ENCODE data around the gene CEP164. TPM values are rescaled to one million over a fixed set of nuclear protein-coding genes. Genes with fewer than 3 reads are reported as not detected.
A peak's percentile ranks its signal among the peaks of the same experiment; 100 is the strongest.

CEP164 gene
- total RNA-seq (10 to 100 TPM; 40.8 to 42.5 TPM), polyA plus RNA-seq (10 to 100 TPM; 12.7 to 25.6 TPM)

DNA sequence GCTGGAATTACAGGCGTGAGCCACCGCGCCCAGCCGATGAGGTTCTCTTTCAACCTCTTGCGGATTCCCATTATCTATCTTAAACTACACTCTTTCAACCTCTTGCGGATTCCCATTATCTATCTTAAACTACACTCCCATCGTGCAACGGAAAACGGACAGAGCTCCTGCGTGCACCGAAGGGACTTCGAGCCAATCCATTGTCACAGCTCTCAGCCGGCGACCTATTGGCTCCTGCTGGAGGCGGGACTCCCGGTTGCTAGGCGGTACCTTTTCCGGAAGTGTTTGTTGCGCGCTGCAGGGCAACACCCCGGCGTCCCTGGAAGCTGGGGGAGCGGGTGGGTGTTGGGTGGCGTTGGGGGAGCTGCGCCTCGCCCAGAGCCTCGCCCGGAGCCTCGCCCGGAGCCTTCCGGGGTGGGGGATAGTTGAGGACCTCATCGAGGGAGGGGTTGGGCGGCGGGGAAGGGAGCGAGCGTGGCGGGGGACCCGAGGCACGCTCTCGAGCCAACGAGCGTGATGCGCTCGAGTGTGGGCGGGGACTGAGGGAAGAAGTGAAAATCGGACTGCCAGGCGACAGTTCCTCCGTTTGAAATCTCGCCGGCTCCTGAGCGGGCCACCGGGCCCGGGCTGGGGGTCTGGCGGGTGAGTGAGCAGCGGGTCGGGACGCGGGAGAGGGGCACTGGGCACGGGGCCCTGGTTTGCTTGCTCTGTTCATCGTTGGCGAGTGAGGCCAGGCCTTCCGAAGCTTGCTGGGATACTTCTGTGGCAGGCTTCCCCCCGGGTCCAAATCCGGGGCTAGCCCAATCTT is at the start of gene CEP164:
TSS of gene CEP164 (plus strand) at position 288 of the 808 bp plus-strand sequence. CDS start 10,733 bp downstream, outside the sequence.
- intact Hi-C loops (cut with micrococcal nuclease), result loop anchor here (1.0 to 2.0 kb wide), 3 partner anchors 47 to 149 kb away; partner anchors contain the start of genes PCSK7, RNF214 and SIDT2
- Mint-ChIP-seq H3K9me3 (no peaks in the 10 kb centered on the region), H3K4me3 (peak within 1 kb of the TSS in 6 of 8 donors; percentile 6 to 60 (median 42)), H3K4me1 (peaks cover 0 to 11% (median 9%) of the 10 kb centered on the region in 4 donors), H3K36me3 (peaks cover 4% of the 10 kb centered on the region in 2 donors), H3K27me3 (no peaks in the 10 kb centered on the region), H3K27ac (peak within 1 kb of the TSS in 3 of 7 donors; percentile 10 to 59 (median 53))
- ChIA-PET POLR2A (ENCODE audit: partially characterized antibody) (interaction anchor here (0.6 to 4.2 kb wide), 20 partner anchors 9 to 1109 kb away, joined by 3 to 68 read pairs (median 5); partner anchors contain the start of genes BACE1, KMT2A, PAFAH1B2 and PCSK7), CTCF (ENCODE audit: partially characterized antibody) (interaction anchor here (0.7 to 5.5 kb wide), 7 partner anchors 12 to 101 kb away, joined by 3 to 28 read pairs (median 4); partner anchors contain the start of genes BACE1 and PCSK7)
- peak within 1 kb of the TSS; percentile 85 for H3K27ac ChIP-seq (ENCODE audit: low read depth, low read length)
- DNase-seq, result peak; percentile 93 to 97 (median 95)
- H3K4me1 ChIP-seq (ENCODE audit: insufficient read depth, low read length), result peaks cover 19% of the 10 kb centered on the region
- no peaks in the 10 kb centered on the region for H3K9me3 ChIP-seq (ENCODE audit: control insufficient read depth in 1 of 2, low read length in 2 of 2)
- H3K27me3 ChIP-seq (ENCODE audit: insufficient read depth, low read length), result no peaks in the 10 kb centered on the region
- peak within 1 kb of the TSS; percentile 76 to 93 for H3K4me3 ChIP-seq (ENCODE audit: low read length in 2 of 2)
- H3K36me3 ChIP-seq (ENCODE audit: insufficient read depth, low read length), result no peaks in the 10 kb centered on the region

DNA sequence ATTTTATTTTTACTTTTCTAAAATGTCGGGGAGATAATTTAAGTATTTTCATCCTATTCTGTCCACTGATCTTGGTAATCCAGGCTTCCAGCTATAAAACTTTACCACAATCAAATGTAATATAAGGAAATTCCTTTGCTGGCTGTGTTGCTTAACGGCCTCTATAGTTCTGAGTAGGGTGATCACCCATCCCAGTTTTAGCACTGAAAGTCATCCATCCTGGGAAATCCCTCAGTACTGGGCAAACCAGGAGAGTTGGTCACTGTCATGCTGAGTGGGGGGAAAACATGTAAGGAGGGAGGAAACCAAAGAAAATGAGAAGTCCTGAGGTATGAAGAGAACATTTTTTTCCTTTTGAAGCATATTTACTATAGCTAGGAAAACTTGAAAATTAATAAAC is 49.3 kb upstream of the CEP164 start:
- H3K27me3 Mint-ChIP-seq, result no peaks in the 10 kb centered on the region
- no peak for DNase-seq
- peaks cover 27 to 43% of the 10 kb centered on the region in 2 donors for H3K36me3 Mint-ChIP-seq
- peak overlapping the region; percentile 79 to 94 (median 92) for H3K27ac Mint-ChIP-seq
- peaks cover 77% of the 10 kb centered on the region for H3K4me1 ChIP-seq (ENCODE audit: insufficient read depth, low read length)
- intact Hi-C loops (cut with micrococcal nuclease), result no loop called here
- H3K4me1 Mint-ChIP-seq, result peaks cover 51 to 85% (median 68%) of the 10 kb centered on the region in 4 donors
- H3K4me3 ChIP-seq (ENCODE audit: low read length in 2 of 2), result no peak overlapping the region
- no peak overlapping the region for H3K27ac ChIP-seq (ENCODE audit: low read depth, low read length)
- peak overlapping the region in 6 of 8 donors; percentile 18 to 85 (median 62) for H3K4me3 Mint-ChIP-seq
- peaks cover 0 to 6% (median 3%) of the 10 kb centered on the region in 8 donors for H3K9me3 Mint-ChIP-seq
- H3K36me3 ChIP-seq (ENCODE audit: insufficient read depth, low read length), result peaks cover 9% of the 10 kb centered on the region
- H3K27me3 ChIP-seq (ENCODE audit: insufficient read depth, low read length), result no peaks in the 10 kb centered on the region
- ChIA-PET POLR2A (ENCODE audit: partially characterized antibody) (no interaction called here), CTCF (ENCODE audit: partially characterized antibody) (interaction anchor here (0.5 kb wide), 1 partner anchor 1142 kb away, joined by 4 read pairs; no protein-coding TSS in a partner anchor)
- no peaks in the 10 kb centered on the region for H3K9me3 ChIP-seq (ENCODE audit: control insufficient read depth in 1 of 2, low read length in 2 of 2)

DNA sequence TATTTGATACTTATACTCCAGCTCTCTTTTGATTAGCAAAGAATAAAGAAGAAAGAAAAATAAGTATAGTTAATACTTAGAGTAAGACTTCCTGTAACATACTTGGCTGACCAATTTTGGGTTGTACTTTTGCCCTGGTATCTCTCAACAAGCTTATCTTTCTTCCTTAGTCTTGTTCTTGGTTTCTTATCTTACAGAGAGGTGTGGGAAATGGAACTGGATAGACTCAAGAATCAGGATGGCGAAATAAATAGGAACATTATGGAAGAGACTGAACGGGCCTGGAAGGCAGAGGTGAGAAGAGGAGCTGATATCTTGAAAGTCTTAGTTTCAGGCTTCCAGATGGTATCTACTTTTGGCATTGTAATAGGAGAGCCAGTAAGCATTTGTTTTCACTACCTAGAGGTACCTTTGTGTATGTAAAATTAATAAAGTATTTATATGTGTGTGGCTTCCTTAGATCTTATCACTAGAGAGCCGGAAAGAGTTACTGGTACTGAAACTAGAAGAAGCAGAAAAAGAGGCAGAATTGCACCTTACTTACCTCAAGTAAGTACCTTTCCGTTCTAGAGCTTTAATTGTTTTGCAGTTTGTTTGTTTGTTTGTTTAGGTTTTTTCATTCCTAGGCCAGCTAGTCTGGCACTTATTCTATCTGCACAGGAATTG is 47.8 kb upstream of the CEP164 start:
- Histone ChIP-seq H3K4me1 (ENCODE audit: insufficient read depth, low read length) (peaks cover 71% of the 10 kb centered on the region), H3K27ac (ENCODE audit: low read depth, low read length) (peak overlapping the region; percentile 17), H3K36me3 (ENCODE audit: insufficient read depth, low read length) (peaks cover 18% of the 10 kb centered on the region), H3K27me3 (ENCODE audit: insufficient read depth, low read length) (no peaks in the 10 kb centered on the region), H3K9me3 (ENCODE audit: control insufficient read depth in 1 of 2, low read length in 2 of 2) (no peaks in the 10 kb centered on the region), H3K4me3 (ENCODE audit: low read length in 2 of 2) (peak overlapping the region; percentile 34 to 58)
- peaks cover 25 to 42% of the 10 kb centered on the region in 2 donors for H3K36me3 Mint-ChIP-seq
- peaks cover 45 to 81% (median 66%) of the 10 kb centered on the region in 4 donors for H3K4me1 Mint-ChIP-seq
- ChIA-PET CTCF (ENCODE audit: partially characterized antibody) (interaction anchor here (0.9 to 1.7 kb wide), 6 partner anchors 27 to 53 kb away, joined by 3 to 11 read pairs (median 3); partner anchors contain the start of genes PCSK7 and RNF214), POLR2A (ENCODE audit: partially characterized antibody) (interaction anchor here (0.7 to 2.9 kb wide), 11 partner anchors 10 to 101 kb away, joined by 3 to 35 read pairs (median 7); partner anchors contain the start of genes BACE1, BACE1-AS, CEP164 and PCSK7)
- no peaks in the 10 kb centered on the region for H3K9me3 Mint-ChIP-seq
- peak in 4 of 5 donors; percentile 37 to 52 (median 44) for DNase-seq
- no peaks in the 10 kb centered on the region for H3K27me3 Mint-ChIP-seq
- peak overlapping the region; percentile 80 to 97 (median 93) for H3K27ac Mint-ChIP-seq
- intact Hi-C loops (cut with micrococcal nuclease), result loop anchor here (2.0 kb wide), 2 partner anchors 47 kb away; partner anchors contain the start of genes CEP164, PCSK7 and RNF214
- peak overlapping the region; percentile 69 to 95 (median 90) for H3K4me3 Mint-ChIP-seq

DNA sequence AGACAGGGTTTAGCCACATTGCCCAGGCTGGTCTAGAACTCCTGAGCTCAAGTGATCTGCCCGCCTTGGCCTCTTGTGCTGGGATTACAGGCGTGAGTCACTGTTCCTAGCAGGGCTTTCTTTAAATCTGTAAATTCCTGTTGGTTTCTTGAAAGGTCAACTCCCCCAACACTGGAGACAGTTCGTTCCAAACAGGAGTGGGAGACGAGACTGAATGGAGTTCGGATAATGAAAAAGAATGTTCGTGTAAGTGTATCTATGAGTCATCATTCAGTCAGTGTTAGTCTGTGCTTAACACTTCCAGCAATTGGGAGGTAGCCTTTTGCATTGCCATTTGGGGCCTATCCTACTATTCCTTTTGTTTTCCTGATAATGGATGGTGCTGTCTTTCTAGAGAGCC is 46.5 kb upstream of the CEP164 start:
- peak overlapping the region; percentile 69 to 95 (median 90) for H3K4me3 Mint-ChIP-seq
- CTCF ChIA-PET (ENCODE audit: partially characterized antibody), result interaction anchor here (0.8 to 1.7 kb wide), 3 partner anchors 28 to 54 kb away, joined by 3 read pairs; partner anchors contain the start of gene CEP164
- H3K27me3 Mint-ChIP-seq, result no peaks in the 10 kb centered on the region
- no peaks in the 10 kb centered on the region for H3K9me3 ChIP-seq (ENCODE audit: control insufficient read depth in 1 of 2, low read length in 2 of 2)
- H3K27ac ChIP-seq (ENCODE audit: low read depth, low read length), result peak overlapping the region; percentile 17
- intact Hi-C loops (cut with micrococcal nuclease), result loop anchor here (2.0 kb wide), 2 partner anchors 46 to 48 kb away; partner anchors contain the start of genes CEP164, PCSK7 and RNF214
- H3K4me1 Mint-ChIP-seq, result peaks cover 41 to 81% (median 57%) of the 10 kb centered on the region in 4 donors
- H3K36me3 ChIP-seq (ENCODE audit: insufficient read depth, low read length), result peaks cover 30% of the 10 kb centered on the region
- H3K27me3 ChIP-seq (ENCODE audit: insufficient read depth, low read length), result no peaks in the 10 kb centered on the region
- no peaks in the 10 kb centered on the region for H3K9me3 Mint-ChIP-seq
- H3K4me1 ChIP-seq (ENCODE audit: insufficient read depth, low read length), result peaks cover 58% of the 10 kb centered on the region
- peaks cover 37 to 52% of the 10 kb centered on the region in 2 donors for H3K36me3 Mint-ChIP-seq
- H3K4me3 ChIP-seq (ENCODE audit: low read length in 2 of 2), result peak overlapping the region in 1 of 2 donors; percentile 58
- no peak for DNase-seq
- POLR2A ChIA-PET (ENCODE audit: partially characterized antibody), result interaction anchor here (1.7 to 2.9 kb wide), 5 partner anchors 9 to 50 kb away, joined by 7 to 35 read pairs (median 17); partner anchors contain the start of genes BACE1, BACE1-AS, CEP164 and PCSK7
- H3K27ac Mint-ChIP-seq, result peak overlapping the region in 6 of 7 donors; percentile 39 to 97 (median 86)

DNA sequence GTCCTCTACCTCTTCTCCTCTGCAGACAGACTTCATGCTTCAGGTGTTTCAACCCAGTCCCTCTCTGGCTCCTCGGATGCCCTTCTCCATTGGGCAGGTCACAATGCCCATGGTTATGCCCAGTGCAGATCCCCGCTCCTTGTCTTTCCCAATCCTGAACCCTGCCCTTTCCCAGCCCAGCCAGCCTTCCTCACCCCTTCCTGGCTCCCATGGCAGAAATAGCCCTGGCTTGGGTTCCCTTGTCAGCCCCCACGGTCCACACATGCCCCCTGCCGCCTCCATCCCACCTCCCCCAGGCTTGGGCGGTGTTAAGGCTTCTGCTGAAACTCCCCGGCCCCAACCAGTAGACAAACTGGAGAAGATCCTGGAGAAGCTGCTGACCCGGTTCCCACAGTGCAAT is 45.8 kb upstream of the CEP164 start:
- Histone ChIP-seq H3K36me3 (ENCODE audit: insufficient read depth, low read length) (peaks cover 30% of the 10 kb centered on the region), H3K27me3 (ENCODE audit: insufficient read depth, low read length) (no peaks in the 10 kb centered on the region), H3K27ac (ENCODE audit: low read depth, low read length) (peak overlapping the region; percentile 17), H3K4me3 (ENCODE audit: low read length in 2 of 2) (no peak overlapping the region), H3K4me1 (ENCODE audit: insufficient read depth, low read length) (peaks cover 56% of the 10 kb centered on the region), H3K9me3 (ENCODE audit: control insufficient read depth in 1 of 2, low read length in 2 of 2) (no peaks in the 10 kb centered on the region)
- peaks cover 44 to 56% of the 10 kb centered on the region in 2 donors for H3K36me3 Mint-ChIP-seq
- H3K27me3 Mint-ChIP-seq, result no peaks in the 10 kb centered on the region
- H3K27ac Mint-ChIP-seq, result peak overlapping the region; percentile 13 to 94 (median 85)
- H3K4me3 Mint-ChIP-seq, result peak overlapping the region; percentile 46 to 95 (median 89)
- CTCF ChIA-PET (ENCODE audit: partially characterized antibody), result no interaction called here
- no peaks in the 10 kb centered on the region for H3K9me3 Mint-ChIP-seq
- H3K4me1 Mint-ChIP-seq, result peaks cover 46 to 78% (median 62%) of the 10 kb centered on the region in 4 donors
- POLR2A ChIA-PET (ENCODE audit: partially characterized antibody), result interaction anchor here (1.0 to 2.9 kb wide), 3 partner anchors 8 to 51 kb away, joined by 3 to 35 read pairs (median 19); partner anchors contain the start of genes BACE1-AS, PCSK7 and RNF214
- no peak for DNase-seq
- intact Hi-C loops (cut with micrococcal nuclease), result loop anchor here (2.0 kb wide), 2 partner anchors 45 to 49 kb away; partner anchors contain the start of genes CEP164, PCSK7 and RNF214

DNA sequence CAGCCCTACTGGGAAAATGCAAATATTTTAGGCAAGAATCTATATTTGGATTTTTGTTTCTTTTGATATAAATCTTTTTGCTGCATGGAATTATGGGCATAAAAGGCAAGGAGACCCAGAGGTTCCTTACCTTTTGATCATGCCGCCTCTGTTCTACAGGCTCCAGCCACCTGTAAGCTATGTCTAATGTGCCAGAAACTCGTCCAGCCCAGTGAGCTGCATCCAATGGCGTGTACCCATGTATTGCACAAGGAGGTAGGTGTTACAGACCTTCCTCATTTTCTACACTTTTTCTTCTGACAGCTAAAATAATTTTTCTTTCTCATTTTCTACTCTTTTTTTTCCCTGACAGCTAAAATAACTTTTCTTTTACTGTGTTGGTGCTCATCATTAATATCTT is 44.7 kb upstream of the CEP164 start:
- Mint-ChIP-seq H3K9me3 (no peaks in the 10 kb centered on the region), H3K4me3 (peak overlapping the region in 5 of 8 donors; percentile 6 to 94 (median 19)), H3K27me3 (no peaks in the 10 kb centered on the region), H3K27ac (peak overlapping the region in 6 of 7 donors; percentile 9 to 94 (median 69)), H3K4me1 (peaks cover 46 to 81% (median 65%) of the 10 kb centered on the region in 4 donors), H3K36me3 (peaks cover 49 to 59% of the 10 kb centered on the region in 2 donors)
- Histone ChIP-seq H3K4me1 (ENCODE audit: insufficient read depth, low read length) (peaks cover 53% of the 10 kb centered on the region), H3K9me3 (ENCODE audit: control insufficient read depth in 1 of 2, low read length in 2 of 2) (no peaks in the 10 kb centered on the region), H3K4me3 (ENCODE audit: low read length in 2 of 2) (no peak overlapping the region), H3K27ac (ENCODE audit: low read depth, low read length) (no peak overlapping the region), H3K27me3 (ENCODE audit: insufficient read depth, low read length) (no peaks in the 10 kb centered on the region), H3K36me3 (ENCODE audit: insufficient read depth, low read length) (peaks cover 31% of the 10 kb centered on the region)
- DNase-seq, result no peak
- CTCF ChIA-PET (ENCODE audit: partially characterized antibody), result interaction anchor here (1.0 kb wide), 1 partner anchor 105 kb away, joined by 3 read pairs; the partner anchor contains the start of gene SIDT2
- POLR2A ChIA-PET (ENCODE audit: partially characterized antibody), result interaction anchor here (0.7 to 1.8 kb wide), 5 partner anchors 7 to 52 kb away, joined by 3 to 5 read pairs (median 4); partner anchors contain the start of genes CEP164 and PCSK7
- intact Hi-C loops (cut with micrococcal nuclease), result no loop called here

All from CD4-positive, alpha-beta memory T cell (primary cell).